DOHH2 (cell line): ENCODE data around the gene C2orf76.

Experiments used
- H3F3A ChIP-seq: fragments of 200-600 bp; sonication (generic), shearing (Covaris generic); 2 replicates; pipeline ENCODE4 v1.6.0; 2016; ENCODE audit warnings: antibody characterized with exemption, mild to moderate bottlenecking; ENCODE audit not compliant: control insufficient read depth, insufficient read depth
- H3K27ac ChIP-seq: fragments of 200-600 bp; sonication (generic); 2 replicates; pipeline ENCODE4 v1.5.1; 2014; ENCODE audit warnings: low read depth, mild to moderate bottlenecking, low read length, moderate library complexity
- H3K27me3 ChIP-seq: fragments of 200-600 bp; sonication (generic); 2 replicates; pipeline ENCODE4 v1.6.1; 2014; ENCODE audit warnings: mild to moderate bottlenecking, low read length, mixed read lengths; ENCODE audit not compliant: control insufficient read depth
- H3K36me3 ChIP-seq: fragments of 200-600 bp; sonication (generic); 2 replicates; pipeline ENCODE4 v1.6.1; 2014; ENCODE audit warnings: mild to moderate bottlenecking, low read length, moderate library complexity, mixed read lengths; ENCODE audit not compliant: control insufficient read depth
- H3K4me1 ChIP-seq: fragments of 200-600 bp; sonication (generic); 2 replicates; pipeline ENCODE4 v1.6.1; 2014; ENCODE audit warnings: mild to moderate bottlenecking, low read length, mixed read lengths; ENCODE audit not compliant: control insufficient read depth
- H3K4me2 ChIP-seq: fragments of 200-600 bp; sonication (generic); 2 replicates; pipeline ENCODE4 v1.6.0; 2014; ENCODE audit warnings: mild to moderate bottlenecking, low read length, moderate library complexity
- H3K4me3 ChIP-seq: fragments of 200-600 bp; sonication (generic); 2 replicates; pipeline ENCODE4 v1.5.1; 2014; ENCODE audit warnings: mild to moderate bottlenecking, low read length, mixed read lengths
- H3K79me2 ChIP-seq: fragments of 200-600 bp; sonication (generic); 2 replicates; pipeline ENCODE4 v1.6.1; 2014; ENCODE audit warnings: mild to moderate bottlenecking, low read length, mixed read lengths; ENCODE audit not compliant: control insufficient read depth
- H3K9me2 ChIP-seq: fragments of 200-600 bp; sonication (generic); replicated peaks from 2 replicates; pipeline ENCODE4 v1.6.1; 2014; ENCODE audit warnings: mild to moderate bottlenecking, low read length, mixed read lengths; ENCODE audit not compliant: control insufficient read depth
- H3K9me3 ChIP-seq: fragments of 200-600 bp; sonication (generic); 2 replicates; pipeline ENCODE4 v1.6.1; 2014; ENCODE audit warnings: antibody characterized with exemption, low read length, mixed read lengths; ENCODE audit not compliant: control insufficient read depth, insufficient read depth
- H4K20me1 ChIP-seq: fragments of 200-600 bp; sonication (generic); 2 replicates; pipeline ENCODE4 v1.6.0; 2014; ENCODE audit warnings: low read depth, mild to moderate bottlenecking, antibody characterized with exemption, low read length, moderate library complexity; ENCODE audit not compliant: control insufficient read depth, insufficient read depth
- EZH2phosphoT487 ChIP-seq: fragments of 200-600 bp; sonication (generic); IDR thresholded peaks from 2 replicates; pipeline ENCODE4 v1.6.1; 2017; ENCODE audit warnings: borderline replicate concordance, mild to moderate bottlenecking, antibody characterized with exemption, low read length, moderate library complexity, mixed read lengths
- TF ChIP-seq, protein P1 (sequence below): fragments of 200-600 bp; sonication (generic); IDR thresholded peaks from one replicate; pipeline ENCODE4 v1.5.1; 2014; ENCODE audit warnings: antibody characterized with exemption, mild to moderate bottlenecking, low read depth, low read length; ENCODE audit not compliant: poor library complexity, severe bottlenecking

Gene C2orf76

GRCh38 chr2:119288576-119288975, 78.1 kb downstream of the C2orf76 start:
- H4K20me1 ChIP-seq: no peaks in the 10 kb centered on the region
- no peaks in the 10 kb centered on the region for H3K4me1 ChIP-seq
- no peak overlapping the region for H3K4me2 ChIP-seq
- no peaks in the 10 kb centered on the region for H3K9me2 ChIP-seq
- H3K4me3 ChIP-seq: no peak overlapping the region
- no peak overlapping the region for H3K27ac ChIP-seq
- no peaks in the 10 kb centered on the region for H3F3A ChIP-seq
- no peaks in the 10 kb centered on the region for H3K9me3 ChIP-seq
- no peak for TF ChIP-seq EZH2phosphoT487
- TF ChIP-seq, protein P1, sequence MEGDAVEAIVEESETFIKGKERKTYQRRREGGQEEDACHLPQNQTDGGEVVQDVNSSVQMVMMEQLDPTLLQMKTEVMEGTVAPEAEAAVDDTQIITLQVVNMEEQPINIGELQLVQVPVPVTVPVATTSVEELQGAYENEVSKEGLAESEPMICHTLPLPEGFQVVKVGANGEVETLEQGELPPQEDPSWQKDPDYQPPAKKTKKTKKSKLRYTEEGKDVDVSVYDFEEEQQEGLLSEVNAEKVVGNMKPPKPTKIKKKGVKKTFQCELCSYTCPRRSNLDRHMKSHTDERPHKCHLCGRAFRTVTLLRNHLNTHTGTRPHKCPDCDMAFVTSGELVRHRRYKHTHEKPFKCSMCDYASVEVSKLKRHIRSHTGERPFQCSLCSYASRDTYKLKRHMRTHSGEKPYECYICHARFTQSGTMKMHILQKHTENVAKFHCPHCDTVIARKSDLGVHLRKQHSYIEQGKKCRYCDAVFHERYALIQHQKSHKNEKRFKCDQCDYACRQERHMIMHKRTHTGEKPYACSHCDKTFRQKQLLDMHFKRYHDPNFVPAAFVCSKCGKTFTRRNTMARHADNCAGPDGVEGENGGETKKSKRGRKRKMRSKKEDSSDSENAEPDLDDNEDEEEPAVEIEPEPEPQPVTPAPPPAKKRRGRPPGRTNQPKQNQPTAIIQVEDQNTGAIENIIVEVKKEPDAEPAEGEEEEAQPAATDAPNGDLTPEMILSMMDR: no peak
- no peaks in the 10 kb centered on the region for H3K79me2 ChIP-seq
- H3K27me3 ChIP-seq: no peaks in the 10 kb centered on the region
- no peaks in the 10 kb centered on the region for H3K36me3 ChIP-seq

GRCh38 chr2:119286661-119287060, 80.0 kb downstream of the C2orf76 start:
- Histone ChIP-seq H3K4me3 (no peak overlapping the region), H3K4me2 (no peak overlapping the region), H3K4me1 (no peaks in the 10 kb centered on the region), H3F3A (no peaks in the 10 kb centered on the region), H4K20me1 (no peaks in the 10 kb centered on the region), H3K79me2 (no peaks in the 10 kb centered on the region), H3K9me3 (no peaks in the 10 kb centered on the region), H3K27ac (no peak overlapping the region), H3K27me3 (no peaks in the 10 kb centered on the region), H3K36me3 (no peaks in the 10 kb centered on the region), H3K9me2 (no peaks in the 10 kb centered on the region)
- TF ChIP-seq, protein P1: no peak
- TF ChIP-seq EZH2phosphoT487: no peak

- Histone ChIP-seq H3K27ac (no peak overlapping the region), H3K4me1 (no peaks in the 10 kb centered on the region), H3K36me3 (no peaks in the 10 kb centered on the region), H3K4me3 (no peak overlapping the region), H3K9me3 (no peaks in the 10 kb centered on the region), H3K79me2 (no peaks in the 10 kb centered on the region), H3F3A (no peaks in the 10 kb centered on the region), H3K9me2 (no peaks in the 10 kb centered on the region), H3K4me2 (no peak overlapping the region), H4K20me1 (no peaks in the 10 kb centered on the region), H3K27me3 (no peaks in the 10 kb centered on the region)
- TF ChIP-seq, protein P1: no peak
- TF ChIP-seq EZH2phosphoT487: no peak
Observed at GRCh38 chr2:119283873-119284331, 82.7 kb downstream of the C2orf76 start.
